ENCODE data around the gene FDXACB1.

Gene FDXACB1

GRCh38 chr11:111841370-111842053 is 37.5 kb downstream of the FDXACB1 start:
- DNase-seq = peak; percentile 82

DNA sequence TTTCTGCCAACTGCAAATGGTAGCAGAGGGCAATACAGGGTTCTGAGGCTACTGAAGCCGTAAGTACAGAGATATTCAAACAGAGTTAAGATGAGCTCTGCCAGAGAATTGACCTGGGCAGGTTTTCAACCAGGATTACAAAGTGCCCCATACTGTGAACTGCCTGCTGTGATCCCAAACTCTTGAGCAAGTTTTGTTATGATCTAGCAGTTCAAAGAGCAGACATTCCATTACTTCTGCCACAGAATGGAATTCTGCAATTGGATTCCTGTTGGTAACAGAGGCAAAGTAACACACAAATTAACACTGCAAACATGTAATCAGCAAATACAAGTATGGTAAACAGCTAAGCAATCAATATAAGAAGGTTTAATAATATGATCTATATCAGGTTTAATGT is 38.8 kb downstream of the FDXACB1 start:
- no peak for DNase-seq

DNA sequence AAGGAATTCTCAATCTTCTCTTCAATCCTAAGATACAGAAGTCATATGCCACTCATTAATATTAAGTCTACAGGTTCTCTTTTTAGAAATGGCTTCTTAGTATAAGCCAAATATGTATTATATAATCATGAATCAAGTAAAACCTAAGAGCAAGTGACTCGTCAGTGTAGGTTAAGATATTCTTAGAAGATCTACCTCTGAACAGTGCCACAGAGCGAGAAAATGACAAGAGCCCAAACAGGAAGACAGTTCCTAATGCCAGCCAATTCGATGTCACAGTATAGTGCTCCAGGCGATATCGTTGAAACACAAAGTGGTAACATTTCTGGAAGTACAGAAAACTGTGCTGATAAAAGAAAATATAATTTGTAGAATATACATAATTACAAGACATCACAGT is 40.9 kb downstream of the FDXACB1 start:
- no peak for DNase-seq

DNA sequence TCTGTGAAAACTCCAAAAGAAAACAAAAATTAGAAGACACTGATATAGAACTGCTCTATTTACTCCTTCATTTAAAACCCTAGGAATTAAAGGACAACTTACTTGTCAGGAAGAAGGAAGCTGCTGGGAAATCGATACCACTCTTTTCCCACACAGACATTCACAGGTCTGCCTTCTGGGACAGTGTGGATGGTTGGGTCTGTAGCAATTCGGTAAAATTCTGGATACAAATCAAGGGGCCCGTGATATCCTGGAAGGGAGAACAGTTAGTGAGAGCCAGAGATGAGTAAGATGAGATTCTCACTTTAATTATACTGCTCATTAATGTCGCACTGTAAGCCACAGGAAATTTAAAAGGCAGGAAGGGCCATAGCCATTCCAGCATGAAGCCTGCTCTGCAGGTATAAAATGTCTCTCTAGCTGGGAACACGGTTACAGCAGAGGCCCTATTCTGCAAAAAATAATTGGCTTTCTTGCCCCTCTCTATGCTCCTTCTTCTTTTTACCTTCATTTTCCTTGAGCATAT is 41.5 kb downstream of the FDXACB1 start:
- no peak for DNase-seq

DNA sequence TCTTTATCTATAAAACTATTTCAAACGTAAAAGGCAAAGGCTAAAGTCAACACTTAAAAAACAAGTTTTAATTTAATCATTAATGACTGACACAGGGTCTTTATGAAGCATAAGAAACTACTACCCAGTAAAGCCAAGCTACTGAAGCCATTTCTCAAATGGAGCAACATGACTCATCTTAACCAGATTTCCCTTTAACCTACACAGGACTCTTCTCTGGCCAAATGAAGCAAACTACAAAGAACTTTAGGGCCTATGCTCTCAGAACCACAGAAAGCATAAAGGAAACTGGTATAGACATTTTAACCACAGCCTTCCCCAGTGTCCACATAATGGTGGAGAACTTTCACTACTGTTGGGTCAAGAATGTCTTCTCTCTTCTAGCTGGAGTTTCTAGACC is 42.2 kb downstream of the FDXACB1 start:
- DNase-seq = no peak

- no peak for DNase-seq
Observed at GRCh38 chr11:111836162-111836561, 42.8 kb downstream of the FDXACB1 start.

- no peak for DNase-seq
Observed at GRCh38 chr11:111835665-111836064, 43.3 kb downstream of the FDXACB1 start.

GRCh38 chr11:111834432-111835163 is 44.4 kb downstream of the FDXACB1 start:
- DNase-seq = no peak

DNA sequence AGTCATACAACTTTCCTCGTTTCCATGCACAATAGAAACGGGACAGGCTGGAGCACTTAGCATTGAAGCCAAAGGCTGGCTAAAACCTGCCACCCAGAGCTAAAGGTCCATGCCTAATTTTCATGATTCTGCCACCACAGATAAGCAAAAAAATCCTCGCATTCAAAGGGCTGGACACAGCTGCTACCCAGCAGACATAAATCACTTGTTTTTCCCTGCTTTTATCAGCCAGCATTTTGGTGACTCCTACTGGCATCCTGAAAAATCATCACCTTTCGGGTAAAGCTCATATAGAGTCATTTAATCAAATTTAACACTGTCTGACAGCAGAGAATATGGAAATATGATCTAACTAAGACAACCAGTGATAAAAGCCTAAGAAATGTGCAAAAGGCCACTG is 45.4 kb downstream of the FDXACB1 start:
- no peak for DNase-seq

- DNase-seq = no peak
Observed at GRCh38 chr11:111829185-111829968, 49.6 kb downstream of the FDXACB1 start.

DNA sequence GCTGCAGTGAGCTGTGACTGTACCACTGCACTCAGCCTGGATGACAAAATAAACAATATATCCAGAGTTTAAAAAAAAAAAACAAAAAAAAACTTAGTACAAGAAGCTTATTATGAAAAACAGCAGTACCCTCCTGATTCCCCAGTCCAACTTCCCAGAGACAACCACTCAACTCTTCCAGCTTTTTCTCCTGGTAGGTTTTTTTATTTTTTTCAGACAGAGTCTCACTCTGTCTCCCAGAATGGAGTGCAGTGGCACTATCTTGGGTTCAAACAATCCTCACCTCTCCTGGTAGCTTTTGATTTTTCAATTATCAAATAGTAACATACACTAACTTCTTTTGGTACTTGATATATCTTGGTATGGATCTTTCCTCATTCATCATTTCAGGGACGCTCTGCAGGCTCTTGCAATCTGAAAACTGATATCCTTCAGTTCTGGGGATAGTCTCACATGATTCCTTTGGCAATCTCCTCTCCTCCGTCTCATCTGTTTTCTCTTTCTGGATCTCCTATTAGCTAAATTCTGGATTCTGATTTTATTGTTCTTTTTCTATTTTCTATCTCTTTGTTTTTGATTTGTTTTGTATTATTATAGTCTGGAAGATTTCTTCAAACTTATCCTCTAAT is 52.5 kb downstream of the FDXACB1 start:
- DNase-seq = no peak

Measured in CD4-positive, alpha-beta T cell treated with Interleukin-10 for 1 hour (primary cell).